Parathyroid adenoma (tissue), 2 donors: ENCODE measurements around the gene PACRG.

Source experiments
- H2AFZ ChIP-seq: fragments of 300-600 bp; sonication (generic); one replicate; pipeline ENCODE4 v1.7.0; 2017; ENCODE audit warnings: antibody characterized with exemption, mild to moderate bottlenecking
- H3K27ac ChIP-seq: fragments of 300-600 bp; sonication (generic); one replicate; pipeline ENCODE4 v1.7.0; 2017
- H3K27me3 ChIP-seq: fragments of 300-600 bp; sonication (generic); one replicate; pipeline ENCODE4 v1.7.0; 2017; ENCODE audit warnings: low read length; ENCODE audit not compliant: control insufficient read depth, insufficient read depth
- H3K36me3 ChIP-seq: fragments of 300-600 bp; sonication (generic); one replicate; pipeline ENCODE4 v1.7.0; 2017; ENCODE audit warnings: low read length; ENCODE audit not compliant: control insufficient read depth, insufficient read depth
- H3K4me1 ChIP-seq: fragments of 300-600 bp; sonication (generic); one replicate; pipeline ENCODE4 v1.7.0; 2017; ENCODE audit warnings: control low read depth
- H3K4me2 ChIP-seq: fragments of 300-600 bp; sonication (generic); one replicate; pipeline ENCODE4 v1.7.0; 2017; ENCODE audit warnings: low read length
- H3K4me3 ChIP-seq: fragments of 300-600 bp; sonication (generic); one replicate; pipeline ENCODE4 v1.7.0; 2017; ENCODE audit warnings: low read depth, low read length
- H3K79me2 ChIP-seq: fragments of 300-600 bp; sonication (generic); one replicate; pipeline ENCODE4 v1.7.0; 2017; ENCODE audit warnings: control low read depth
- H3K9ac ChIP-seq: fragments of 300-600 bp; sonication (generic); one replicate; pipeline ENCODE4 v1.7.0; 2017; ENCODE audit warnings: mild to moderate bottlenecking
- H3K9me3 ChIP-seq: fragments of 300-600 bp; sonication (generic); one replicate; pipeline ENCODE4 v1.7.0; 2017; ENCODE audit warnings: low read length; ENCODE audit not compliant: control insufficient read depth
- TF ChIP-seq, protein P1 (sequence below): fragments of 300-600 bp; sonication (generic); IDR thresholded peaks from one replicate; pipeline ENCODE4 v1.7.0; 2017; ENCODE audit warnings: antibody characterized with exemption, mild to moderate bottlenecking
- donor health status: primary hyperparathyroidism.

The PACRG gene

DNA sequence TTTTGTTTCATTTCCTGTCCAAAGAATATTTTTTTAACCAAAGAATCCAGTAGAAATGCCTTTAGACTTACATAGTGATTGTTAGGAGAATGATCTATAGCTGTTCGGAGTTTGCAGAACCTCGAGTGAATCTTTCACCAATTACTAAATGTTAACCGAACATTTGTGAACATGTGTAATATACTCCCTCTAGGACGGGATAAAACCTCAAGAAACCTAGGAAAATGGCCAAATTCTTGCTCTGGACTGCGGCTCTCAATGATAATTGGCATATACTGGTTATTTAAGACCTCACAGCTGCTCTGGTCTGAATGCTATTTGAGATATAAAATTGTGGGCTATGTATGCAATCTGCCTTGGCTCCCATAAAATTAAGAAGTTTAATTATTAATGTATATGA, 137.1 kb downstream of the PACRG start:
- H3K4me2 ChIP-seq, result no peak overlapping the region
- no peaks in the 10 kb centered on the region for H3K9me3 ChIP-seq
- H2AFZ ChIP-seq, result no peak overlapping the region
- H3K36me3 ChIP-seq, result no peaks in the 10 kb centered on the region
- no peaks in the 10 kb centered on the region for H3K79me2 ChIP-seq
- TF ChIP-seq, protein P1, sequence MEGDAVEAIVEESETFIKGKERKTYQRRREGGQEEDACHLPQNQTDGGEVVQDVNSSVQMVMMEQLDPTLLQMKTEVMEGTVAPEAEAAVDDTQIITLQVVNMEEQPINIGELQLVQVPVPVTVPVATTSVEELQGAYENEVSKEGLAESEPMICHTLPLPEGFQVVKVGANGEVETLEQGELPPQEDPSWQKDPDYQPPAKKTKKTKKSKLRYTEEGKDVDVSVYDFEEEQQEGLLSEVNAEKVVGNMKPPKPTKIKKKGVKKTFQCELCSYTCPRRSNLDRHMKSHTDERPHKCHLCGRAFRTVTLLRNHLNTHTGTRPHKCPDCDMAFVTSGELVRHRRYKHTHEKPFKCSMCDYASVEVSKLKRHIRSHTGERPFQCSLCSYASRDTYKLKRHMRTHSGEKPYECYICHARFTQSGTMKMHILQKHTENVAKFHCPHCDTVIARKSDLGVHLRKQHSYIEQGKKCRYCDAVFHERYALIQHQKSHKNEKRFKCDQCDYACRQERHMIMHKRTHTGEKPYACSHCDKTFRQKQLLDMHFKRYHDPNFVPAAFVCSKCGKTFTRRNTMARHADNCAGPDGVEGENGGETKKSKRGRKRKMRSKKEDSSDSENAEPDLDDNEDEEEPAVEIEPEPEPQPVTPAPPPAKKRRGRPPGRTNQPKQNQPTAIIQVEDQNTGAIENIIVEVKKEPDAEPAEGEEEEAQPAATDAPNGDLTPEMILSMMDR, result no peak
- no peaks in the 10 kb centered on the region for H3K4me1 ChIP-seq
- H3K9ac ChIP-seq, result no peak overlapping the region
- H3K27ac ChIP-seq, result no peak overlapping the region
- H3K4me3 ChIP-seq, result no peak overlapping the region
- H3K27me3 ChIP-seq, result no peaks in the 10 kb centered on the region

DNA sequence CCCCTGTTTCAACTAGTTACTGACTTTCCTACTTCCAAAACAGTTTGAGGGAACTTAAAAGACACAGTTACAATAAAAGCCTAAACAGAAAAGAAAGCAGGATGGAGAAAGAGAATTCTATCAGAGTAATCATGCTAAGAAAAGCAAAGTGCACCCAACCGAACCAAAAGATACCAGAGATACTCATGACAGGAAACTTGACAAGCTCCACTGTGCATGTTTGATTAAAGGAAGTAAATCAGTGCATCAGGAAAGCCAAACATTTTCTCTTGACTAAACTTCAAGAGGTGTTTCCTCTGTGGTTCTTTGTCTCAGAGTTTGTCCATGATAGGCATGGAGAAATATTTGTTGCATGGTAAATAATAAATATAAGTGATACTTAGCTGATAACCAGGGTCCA, 138.9 kb downstream of the PACRG start:
- Histone ChIP-seq H3K4me1 (no peaks in the 10 kb centered on the region), H3K27ac (no peak overlapping the region), H3K27me3 (no peaks in the 10 kb centered on the region)

DNA sequence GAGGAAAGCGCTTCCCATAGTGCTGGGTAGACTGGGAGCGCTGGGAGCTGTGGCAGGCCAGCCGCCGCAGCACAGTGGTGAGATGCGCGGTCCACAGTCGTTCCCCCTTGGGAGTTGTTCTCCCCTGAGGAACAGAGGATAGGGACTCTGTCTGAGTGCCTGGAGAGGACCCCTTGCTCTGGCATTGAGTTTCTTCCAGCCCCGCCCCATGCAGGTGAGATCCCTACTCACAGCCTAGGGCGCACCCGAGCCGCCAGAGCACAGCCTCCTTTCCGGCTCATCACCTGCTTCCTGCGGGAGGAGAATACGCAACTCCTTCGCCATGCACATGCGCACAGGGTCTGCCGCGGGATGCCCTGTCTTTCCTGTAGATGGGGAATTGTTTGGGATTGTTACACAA, 140.6 kb downstream of the PACRG start:
- H3K4me3 ChIP-seq, result no peak overlapping the region
- no peaks in the 10 kb centered on the region for H3K9me3 ChIP-seq
- H3K27ac ChIP-seq, result no peak overlapping the region
- no peaks in the 10 kb centered on the region for H3K36me3 ChIP-seq
- no peak overlapping the region for H3K9ac ChIP-seq
- H3K27me3 ChIP-seq, result no peaks in the 10 kb centered on the region
- H3K4me1 ChIP-seq, result no peaks in the 10 kb centered on the region
- TF ChIP-seq, protein P1, result no peak
- no peak overlapping the region for H3K4me2 ChIP-seq
- H2AFZ ChIP-seq, result no peak overlapping the region
- no peaks in the 10 kb centered on the region for H3K79me2 ChIP-seq

More for the DNA sequence above, 138.9 kb downstream of the PACRG start:
- no peaks in the 10 kb centered on the region for H3K9me3 ChIP-seq
- H3K79me2 ChIP-seq, result no peaks in the 10 kb centered on the region
- no peaks in the 10 kb centered on the region for H3K36me3 ChIP-seq
- H3K4me2 ChIP-seq, result no peak overlapping the region
- no peak overlapping the region for H3K9ac ChIP-seq
- no peak overlapping the region for H2AFZ ChIP-seq
- TF ChIP-seq, protein P1, result no peak
- no peak overlapping the region for H3K4me3 ChIP-seq

DNA sequence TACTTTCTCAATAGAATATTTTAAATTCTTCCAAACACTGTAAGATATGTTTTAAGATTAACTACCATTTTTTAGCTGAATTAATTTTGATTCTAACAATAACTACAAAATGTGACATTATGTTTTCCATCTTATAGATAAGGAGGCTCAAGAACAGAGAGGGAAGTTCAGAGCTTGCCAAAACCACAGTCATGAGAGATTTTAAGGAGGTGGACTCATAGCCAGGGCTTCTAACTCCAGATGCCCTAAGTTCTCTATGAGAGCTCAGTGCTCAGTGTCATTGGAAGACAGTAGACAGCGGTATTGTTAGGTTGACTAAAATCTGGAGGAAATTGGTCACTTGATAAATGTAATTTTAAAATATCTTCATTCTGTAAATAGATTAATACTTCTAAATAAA, 144.2 kb downstream of the PACRG start:
- Histone ChIP-seq H3K9ac (no peak overlapping the region), H3K79me2 (no peaks in the 10 kb centered on the region), H3K4me2 (no peak overlapping the region), H3K27me3 (no peaks in the 10 kb centered on the region), H3K27ac (no peak overlapping the region), H3K9me3 (no peaks in the 10 kb centered on the region), H3K4me3 (no peak overlapping the region), H3K36me3 (no peaks in the 10 kb centered on the region), H2AFZ (no peak overlapping the region), H3K4me1 (no peaks in the 10 kb centered on the region)
- TF ChIP-seq, protein P1, result no peak

DNA sequence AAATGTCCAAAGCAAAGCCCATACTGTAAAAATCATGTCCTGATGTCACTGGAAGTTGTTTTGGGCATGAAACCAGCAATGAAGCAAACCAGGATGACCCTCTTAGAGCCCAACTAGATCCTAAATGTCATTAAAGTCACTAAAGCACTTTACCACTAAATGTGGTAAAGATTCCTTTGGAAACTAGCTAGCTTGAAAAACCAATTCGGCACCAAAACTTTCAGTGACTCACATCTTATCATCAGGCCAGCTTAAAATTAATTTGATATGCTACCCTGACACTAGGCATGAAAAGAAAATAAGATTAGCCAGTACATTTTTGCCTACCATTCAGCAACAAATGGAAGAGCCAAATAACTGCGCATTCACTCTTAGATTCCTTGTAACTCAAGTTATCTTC, 145.8 kb downstream of the PACRG start:
- Histone ChIP-seq H2AFZ (no peak overlapping the region), H3K9ac (no peak overlapping the region), H3K27me3 (no peaks in the 10 kb centered on the region), H3K4me2 (no peak overlapping the region), H3K36me3 (no peaks in the 10 kb centered on the region), H3K4me3 (no peak overlapping the region), H3K27ac (no peak overlapping the region), H3K79me2 (no peaks in the 10 kb centered on the region), H3K4me1 (no peaks in the 10 kb centered on the region), H3K9me3 (no peaks in the 10 kb centered on the region)
- TF ChIP-seq, protein P1, result no peak
